ENCODE measurements around the gene EFEMP1.

Gene EFEMP1

DNA sequence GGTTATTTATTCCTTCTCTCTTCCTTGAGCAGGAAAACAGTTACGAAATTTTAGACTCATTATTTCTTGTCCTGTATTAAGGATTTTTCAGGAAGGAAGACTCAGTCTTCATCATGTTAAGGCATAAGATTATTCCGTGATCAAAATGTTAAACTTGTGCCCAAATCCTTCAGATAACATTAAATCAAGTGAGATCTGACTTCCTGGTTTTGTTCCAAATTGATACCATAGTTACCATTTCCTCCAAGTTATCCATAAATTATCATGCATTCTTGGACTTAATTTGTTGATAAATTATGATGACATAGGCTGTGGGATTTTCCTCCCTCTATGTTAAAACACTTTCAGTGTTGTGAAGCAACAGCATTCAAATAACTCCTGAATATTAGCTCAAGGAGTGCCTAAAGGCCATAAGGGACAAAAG is 31.9 kb downstream of the EFEMP1 start:
- no peak for DNase-seq

DNA sequence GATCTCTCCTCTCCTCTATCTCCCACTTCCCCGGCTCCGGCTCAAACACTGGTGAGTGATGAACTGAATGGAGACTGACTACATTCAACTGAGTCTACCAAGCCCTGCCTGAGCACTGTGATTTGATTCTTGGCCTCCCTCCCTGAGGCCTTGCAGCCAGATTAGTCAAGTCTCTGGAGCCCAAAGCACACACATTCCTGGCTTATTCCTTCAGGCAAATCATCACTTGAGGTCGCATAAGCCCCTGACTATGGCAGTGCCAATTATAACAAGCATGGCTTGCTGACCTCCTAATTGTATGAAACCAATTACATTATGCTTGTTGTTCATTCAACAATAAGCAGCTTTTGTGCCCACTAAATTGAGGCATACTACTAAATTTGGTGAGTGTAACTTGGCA is 34.6 kb downstream of the EFEMP1 start:
- DNase-seq, result no peak

DNA sequence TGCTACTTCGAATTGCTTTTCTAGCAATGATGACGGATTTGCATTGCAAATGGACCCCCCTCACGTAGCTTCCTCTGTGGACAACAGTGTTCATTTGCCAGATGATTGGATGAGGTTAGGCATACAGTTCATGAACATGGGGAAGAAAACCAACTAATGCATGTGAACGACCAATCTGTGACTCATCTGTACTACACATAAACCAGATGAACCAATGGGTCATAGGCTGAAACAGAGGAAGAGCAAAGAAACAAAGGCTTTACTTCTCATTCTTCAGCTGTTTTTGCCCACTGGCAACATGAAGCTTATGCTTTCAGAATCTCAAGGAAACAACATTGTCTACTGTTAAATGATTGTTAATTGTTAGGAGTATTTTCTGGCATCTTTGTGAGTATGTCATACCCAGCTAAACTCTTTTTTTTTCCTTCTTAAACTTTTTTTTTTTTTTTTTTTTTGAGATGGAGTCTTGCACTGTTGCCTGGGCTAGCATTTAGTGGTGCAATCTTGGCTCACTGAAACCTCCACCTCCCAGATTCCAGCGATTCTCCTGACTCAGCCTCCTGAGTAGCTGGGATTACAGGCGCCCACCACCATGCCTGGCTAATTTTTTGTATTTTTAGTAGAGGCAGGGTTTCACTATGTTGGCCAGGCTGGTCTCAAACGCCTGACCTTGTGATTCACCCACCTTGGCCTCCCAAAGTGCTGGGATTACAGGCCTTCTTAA is 35.5 kb downstream of the EFEMP1 start:
- no peak for DNase-seq

DNA sequence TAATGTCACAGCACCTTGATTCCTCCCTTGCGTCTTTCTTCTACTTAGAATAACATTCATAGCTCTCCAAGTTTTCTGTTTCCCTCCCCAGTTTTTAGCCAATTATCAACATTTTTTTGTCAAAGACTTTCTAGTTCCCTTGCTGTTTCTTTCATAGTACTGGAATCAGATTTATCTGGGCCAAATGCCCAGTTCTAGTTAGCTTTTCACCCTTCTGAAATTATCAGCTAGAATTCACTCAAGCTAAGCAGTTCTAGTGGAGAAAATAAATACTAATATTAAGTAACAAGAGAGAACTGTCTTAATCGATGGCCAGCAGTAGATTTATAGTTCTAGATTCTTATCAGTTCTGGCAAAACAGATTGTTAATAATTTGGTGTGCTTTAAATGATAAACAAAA is 36.2 kb downstream of the EFEMP1 start:
- no peak for DNase-seq

DNA sequence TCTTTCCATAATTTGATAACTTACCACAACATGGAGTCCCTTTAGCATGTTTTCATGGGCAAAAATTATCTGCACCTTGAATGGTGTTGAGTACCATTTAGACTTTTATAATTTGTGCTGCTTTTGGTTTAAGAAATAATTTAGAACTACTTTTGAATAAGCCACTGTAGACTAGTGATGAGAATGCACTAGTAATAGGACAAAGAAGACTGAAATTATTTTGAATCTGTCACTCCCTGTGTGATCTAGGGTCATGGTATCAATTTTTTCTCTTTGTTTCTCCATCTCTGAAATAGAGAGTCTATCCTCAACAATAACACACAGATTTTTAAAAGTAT is 37.7 kb downstream of the EFEMP1 start:
- no peak for DNase-seq

DNA sequence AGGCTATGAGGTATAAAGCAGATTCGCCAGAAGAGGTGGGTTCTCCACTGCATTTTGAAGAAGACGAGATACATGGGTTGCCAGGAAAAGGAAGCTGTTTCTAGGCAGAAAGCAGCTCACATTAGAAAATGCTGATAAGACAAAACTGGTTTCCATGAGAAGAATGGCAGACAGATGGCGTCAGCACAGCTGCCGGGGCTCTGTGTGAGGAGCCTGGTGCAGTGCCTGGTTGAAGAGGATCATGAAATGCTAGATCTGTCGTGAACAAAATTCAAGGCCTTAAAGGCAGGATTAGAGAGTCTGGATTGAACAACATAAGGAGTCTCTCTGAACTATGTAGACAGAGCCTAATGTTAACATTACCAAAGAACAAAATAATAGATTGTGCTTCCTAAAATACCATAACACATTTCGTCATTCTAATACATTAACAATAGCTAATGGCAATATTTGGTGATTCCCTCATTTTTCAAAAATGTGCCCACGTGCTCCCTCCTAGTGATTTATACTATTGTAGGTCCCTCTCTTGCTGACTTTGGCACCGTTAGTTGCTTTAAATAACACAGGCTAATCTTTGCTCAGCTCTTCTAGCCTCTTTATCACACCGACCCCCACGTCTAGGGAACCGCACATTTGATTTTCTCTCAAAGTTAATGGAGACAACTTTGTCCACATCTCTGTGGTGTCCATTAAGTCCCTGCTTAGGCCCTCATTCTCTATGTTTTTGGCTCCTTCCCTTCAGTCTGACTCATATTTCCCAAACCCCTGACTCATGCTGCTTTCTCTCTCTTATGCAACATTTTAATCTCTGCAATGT is 38.2 kb downstream of the EFEMP1 start:
- DNase-seq, result no peak

DNA sequence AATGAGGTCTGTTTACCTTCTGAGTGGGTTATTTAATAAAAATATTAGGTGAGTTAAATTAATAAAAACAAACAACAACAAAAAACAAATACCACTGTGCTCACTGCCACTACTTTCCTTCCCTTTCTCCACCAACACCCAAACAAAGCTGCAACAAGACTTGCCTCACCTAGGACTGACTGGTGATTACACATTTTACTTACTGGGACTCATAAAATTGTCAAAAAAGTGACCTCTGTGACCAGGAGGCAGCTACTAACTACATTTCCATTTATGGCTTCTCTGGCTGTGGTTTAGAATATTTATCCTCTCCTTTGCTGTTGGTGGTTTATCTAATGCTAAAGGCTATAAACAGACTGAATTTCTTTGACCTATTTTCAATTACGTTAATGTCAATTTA is 39.8 kb downstream of the EFEMP1 start:
- DNase-seq, result no peak

DNA sequence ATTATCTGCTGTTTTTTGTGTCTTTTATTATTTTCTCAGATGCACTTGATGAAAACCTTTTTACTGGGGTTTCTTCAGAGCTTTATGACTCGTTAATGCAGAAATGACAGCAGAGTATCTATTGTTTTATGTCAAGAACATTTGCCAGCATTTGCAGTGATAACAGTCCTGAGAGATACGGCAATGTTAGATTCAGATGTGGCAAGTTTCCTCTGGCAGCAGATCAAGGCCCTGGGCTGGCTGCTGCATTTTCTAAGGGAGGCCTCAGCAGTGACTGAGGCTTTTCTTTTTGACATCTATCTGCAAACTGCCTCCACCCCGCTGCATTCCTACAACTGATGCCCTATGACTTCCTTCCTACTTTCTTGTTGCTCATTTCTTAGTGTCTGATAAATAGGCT is 40.2 kb downstream of the EFEMP1 start:
- DNase-seq, result no peak

DNA sequence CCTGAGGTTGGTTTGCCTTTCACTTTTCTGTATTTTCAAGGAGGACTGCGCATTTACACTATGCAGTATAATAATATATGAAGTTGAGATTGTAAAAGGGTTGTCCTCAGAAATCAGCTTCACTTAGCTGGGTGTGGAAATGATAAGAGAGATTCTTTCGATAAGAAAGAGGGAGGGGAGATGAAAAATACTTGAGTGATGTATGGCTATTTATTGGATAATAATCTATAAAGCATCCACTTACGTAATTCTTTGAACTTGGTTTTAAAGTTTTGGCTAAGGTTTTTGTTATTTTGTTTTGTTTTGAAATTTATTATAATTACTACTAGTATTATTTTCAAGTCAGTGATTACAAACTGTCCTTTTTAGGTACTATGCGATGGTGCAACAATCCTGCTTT is 40.6 kb downstream of the EFEMP1 start:
- no peak for DNase-seq

DNA sequence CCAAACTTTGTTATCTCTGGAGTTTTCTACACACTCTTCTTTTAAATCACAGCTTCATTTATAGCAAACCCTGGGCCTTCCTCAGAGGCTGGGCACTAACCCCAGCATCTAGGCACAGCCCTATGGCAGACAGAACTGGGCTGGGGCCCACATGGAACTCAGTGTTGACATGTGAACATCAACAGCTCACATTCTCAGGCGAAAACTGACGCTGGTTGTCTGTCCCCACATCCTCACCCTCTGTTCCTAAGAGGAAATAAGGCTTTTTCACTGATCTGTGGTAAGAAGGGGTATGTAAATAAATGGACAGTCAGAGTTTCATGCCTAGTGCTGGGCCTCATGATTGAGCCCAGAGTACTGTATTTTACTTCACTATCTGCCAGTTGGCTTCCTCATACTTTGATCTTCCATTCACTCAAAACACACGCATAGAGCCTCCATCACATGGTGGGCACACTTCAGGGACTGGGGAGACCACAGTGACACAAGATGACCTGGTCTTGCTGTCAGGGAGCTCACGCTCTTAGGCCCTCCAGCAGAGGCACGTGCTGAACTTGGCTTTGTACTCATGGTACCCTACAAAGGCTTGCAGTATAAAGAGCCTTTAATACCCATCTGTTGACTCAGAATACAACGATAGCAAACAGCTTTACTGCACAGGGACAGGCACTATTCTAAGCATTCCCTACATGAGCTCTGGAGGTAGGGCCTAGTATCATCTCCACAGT is 43.0 kb downstream of the EFEMP1 start:
- DNase-seq, result no peak

DNA sequence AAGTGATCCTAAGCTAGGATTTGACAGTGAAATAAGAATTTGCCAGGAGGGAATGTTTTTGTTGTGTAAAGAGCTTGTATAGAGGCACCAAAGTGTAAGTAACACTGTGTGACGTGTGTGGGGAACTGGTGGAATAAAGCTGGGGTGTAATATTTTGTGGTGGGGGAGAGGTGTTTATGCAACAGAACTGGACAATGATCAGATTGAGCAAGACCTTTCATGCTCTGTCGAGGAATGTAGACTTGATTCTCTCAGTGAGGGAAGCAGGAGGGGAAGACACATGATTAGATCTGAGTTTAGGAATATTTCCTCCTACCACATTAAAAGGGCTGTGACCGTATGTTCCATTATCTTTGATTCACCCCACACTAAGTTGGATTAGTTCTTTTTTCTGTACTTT is 43.6 kb downstream of the EFEMP1 start:
- no peak for DNase-seq

DNA sequence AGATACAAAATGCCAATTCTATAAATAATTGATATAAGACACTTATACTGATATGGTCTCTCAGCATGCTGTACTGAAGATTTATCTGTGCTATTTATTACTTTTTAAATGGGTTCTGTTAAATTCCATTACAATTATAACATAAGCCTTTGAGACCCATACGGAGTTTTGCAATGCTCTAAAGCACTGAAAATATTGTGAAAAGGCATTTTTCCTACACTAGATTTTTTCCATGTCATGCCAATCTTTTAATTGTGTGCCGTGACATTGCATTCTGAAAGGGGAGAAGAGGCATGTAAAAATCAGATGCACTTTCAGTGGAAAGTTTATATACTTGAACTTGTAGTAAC is 46.5 kb downstream of the EFEMP1 start:
- DNase-seq, result no peak

DNA sequence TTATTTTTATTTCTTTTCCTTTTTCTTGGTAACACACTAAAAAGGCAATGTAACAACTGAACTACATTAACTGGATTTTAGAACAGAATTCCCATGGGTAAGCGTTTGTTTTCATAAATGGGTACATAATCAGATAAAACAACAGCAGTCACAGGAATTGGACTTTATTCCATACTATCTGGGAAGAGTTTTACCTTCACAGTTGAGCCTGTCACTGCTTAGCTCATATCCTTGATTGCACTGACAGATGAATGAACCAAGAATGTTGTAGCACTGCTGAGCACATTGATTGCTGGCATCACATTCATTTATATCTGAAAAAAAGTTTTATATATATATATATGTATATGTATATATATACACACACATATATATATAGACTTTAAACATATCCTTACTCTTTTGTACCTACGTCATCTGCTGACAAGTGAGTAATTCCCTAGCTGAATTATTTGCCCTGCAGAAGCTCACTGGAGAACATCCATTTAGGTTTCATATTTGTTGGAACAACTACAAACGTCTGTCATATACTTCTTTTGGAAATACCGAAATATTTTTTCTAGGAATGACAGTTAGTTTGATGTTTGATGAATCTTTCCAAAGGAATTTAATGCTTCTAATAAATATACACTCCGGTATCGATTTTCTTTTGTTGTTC is 47.0 kb downstream of the EFEMP1 start:
- DNase-seq, result no peak

DNA sequence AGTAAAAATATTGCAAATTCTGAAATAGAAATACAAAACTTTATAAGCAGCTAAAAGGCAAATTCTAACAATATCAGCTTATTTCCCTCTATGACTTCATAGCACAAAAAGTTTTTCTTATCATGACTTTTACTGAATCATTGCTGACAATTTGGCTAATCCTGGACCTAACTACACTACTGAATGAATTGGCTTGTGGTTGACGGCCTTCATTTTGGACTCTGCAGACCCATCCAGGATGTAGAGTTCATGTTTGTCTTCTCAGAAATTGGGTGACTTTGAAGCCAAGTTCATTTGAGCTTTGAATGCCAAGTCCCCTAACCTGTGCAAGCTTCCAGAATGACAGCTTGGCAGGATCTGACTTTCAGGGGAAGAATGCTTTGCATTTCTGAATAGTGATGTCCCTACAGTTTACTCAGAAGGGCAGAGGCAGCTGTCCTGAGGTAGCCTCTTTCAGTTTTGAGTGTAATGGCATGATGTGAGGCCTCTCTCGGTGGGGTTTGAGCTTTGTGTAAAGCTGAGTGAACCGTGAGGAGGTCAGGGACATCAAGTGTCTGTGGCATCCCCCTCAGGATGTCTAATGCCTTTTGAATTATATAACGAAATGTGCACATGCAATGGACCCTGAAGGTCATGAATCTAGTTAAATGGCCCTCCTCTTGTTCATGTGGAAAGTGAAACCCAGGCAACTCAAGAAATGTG is 48.0 kb downstream of the EFEMP1 start:
- DNase-seq, result no peak

DNA sequence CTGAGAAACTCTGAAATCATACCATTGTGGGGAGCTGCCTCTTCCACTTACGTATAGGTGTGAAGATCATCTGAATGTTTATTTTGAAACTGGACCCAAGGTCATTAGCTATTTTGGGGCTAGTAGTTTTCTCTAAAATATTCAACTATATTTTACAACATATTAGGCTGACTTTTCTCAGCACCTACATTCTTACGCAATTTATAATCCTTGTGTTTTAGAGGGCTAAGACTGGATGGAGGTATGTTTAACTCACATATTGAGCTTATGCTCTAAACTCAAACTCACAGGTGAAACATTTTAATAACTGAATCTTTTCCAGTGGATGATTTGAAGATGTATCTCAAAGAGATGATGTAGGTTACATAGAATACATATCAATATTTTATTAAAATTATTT is 49.2 kb downstream of the EFEMP1 start:
- DNase-seq, result no peak

DNA sequence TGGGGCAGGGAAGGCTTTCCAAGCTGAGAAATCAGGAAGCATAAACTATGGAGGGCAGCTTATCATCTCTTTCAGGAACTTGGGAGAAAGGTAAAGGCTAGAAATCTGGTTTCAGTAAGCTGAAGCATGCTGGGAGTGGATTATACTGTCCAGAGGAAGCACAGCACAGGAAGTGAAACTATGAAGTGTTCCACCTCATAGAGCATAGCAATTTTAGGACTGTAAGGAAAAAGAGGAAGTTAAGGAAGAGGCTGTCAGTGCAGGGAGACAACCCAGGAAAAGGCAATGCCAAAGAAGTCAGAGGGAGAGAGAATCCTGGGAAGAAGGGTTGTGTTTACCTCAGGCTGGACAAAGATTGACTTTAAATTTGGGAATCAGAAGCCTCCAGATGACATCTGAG is 51.9 kb downstream of the EFEMP1 start:
- DNase-seq, result no peak

DNA sequence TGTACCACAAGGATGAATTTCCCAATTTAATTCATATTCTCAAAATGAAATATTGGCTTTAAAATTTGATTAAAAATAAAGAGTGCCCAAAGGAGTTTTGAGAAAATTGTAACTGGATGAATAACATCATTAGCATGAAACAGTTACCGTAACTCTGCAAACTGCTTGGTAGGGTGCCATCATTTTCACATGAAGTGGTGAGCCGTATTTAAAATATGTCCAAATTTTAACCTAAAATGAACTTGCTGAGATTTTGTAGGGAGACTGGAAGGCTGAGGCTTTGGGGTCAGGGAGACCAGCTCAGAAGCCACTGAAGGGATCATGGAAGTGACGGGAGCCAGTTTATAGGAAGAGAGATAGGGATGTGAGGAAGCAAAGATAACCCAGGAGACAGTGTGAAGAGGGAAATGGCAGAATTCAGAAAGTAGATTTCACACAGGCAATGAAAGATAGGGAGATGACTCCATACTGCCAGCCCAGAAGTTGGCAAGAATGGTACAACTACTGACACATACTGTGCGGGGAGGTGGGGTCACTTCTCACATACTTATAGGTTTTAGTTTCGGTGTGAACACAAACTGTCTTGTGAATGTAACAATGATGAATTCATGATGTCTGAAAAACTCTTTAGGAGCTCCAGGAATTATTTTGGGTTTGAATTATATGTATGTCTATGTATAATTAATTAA is 53.8 kb downstream of the EFEMP1 start:
- DNase-seq, result no peak

DNA sequence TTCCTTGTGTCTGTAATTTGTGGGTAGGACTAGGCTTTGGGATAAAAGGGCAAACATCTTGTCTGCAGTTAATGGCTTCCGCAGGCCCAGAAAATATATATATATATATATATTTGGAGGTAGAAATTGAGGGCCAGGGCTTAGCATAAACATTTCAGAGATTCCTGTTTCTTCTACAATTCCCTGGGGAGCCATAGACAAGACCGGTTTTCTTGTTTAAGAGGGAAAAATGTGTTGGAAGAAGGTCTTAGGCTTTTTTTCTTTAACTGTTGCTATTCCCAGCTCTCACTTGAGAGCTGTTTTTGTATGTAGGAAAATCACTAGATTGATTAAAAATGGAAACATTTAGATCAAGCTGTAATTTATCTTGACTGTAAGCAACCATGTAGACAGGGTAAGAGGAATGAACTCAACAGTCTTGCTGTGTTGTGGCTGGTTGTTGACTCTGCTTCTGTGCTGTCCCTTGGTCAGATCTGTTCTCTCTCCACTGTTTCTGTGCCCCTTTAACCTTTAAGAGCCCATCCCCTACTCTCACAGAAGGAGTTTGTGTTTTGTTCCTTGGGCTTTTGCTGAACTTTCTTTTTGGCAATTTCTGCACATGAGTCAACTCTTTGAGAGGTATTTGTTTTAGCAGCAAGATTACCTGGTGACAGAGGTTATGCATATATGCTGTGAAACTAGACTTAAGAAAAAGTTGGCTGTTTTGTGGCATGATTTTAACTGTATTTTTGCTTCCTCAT is 58.3 kb downstream of the EFEMP1 start:
- no peak for DNase-seq

DNA sequence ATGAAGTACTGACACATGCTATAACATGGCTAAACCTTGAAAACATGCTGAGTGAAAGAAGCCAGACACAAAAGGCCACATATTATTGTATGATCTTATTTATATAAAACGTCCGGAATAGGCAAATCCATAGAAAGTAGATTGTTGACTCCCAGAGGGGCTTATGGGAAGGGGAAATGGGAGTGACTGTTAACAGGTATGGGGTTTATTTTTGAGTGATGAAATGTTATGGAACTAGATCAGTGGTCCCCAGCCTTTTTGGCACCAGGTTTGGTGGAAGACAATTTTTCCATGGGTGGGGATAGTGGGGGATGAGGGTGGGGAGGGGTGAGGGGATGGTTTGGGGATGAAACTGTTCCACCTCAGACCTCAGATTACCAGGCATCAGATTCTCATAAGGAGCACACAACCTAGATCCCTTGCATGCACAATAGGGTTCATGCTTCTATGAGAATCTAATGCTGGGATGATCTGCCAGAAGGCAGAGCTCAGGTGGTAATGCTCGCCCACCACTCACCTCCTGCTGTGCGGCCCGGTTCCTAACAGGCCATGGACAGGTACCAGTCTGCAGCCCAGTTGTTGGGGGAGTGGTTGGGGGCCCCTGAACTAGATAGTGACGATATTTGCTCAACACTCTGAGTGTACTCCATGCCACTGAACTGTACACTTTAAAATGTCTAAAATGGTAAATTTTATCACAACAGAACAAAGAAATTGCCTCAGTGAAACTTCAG is 59.1 kb downstream of the EFEMP1 start:
- DNase-seq, result no peak

DNA sequence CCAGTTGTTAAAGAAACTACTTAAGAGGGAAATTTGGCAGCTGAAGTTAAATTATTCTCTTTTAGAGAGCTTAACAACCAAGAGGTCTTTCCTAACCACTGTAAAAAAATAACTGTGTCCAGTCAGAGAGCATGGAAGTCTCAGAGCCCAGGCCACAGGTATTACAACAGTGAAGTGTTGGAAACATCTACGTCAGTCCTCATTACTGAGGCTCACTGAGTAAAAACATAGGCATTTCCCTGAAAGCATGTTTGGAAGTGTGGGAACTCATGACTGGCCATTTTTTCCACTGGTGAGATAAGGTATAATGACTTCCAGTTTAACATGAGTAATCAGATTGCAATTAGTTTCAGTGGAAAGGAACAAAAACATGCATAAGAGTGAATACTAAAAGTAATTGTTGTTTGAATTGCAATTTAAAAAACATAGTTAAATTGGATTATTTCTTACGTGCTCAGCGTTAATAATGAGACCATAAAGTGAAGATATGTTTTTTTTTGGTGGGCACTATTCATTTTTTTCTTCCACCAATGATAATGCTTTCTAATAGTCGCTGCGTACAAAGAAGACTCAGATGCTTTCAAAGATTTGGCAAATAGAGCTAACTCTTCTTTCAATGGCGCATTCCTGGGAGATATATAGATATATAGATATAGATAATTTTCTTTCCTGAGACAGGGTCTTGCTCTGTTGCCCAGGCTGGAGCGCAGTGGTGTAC is 60.8 kb downstream of the EFEMP1 start:
- DNase-seq, result no peak
